Urothelium cell line (cell line): Measurements from ENCODE around the gene PRKRA.
"Not testable (repeated sequence)": the region's sequence is repeated elsewhere in the genome, so short reads cannot be mapped to it uniquely, and the experiment has no call there.

Experiments used
- DNase-seq: peaks from one replicate; pipeline ENCODE4 v3.0.0; 2011; ENCODE audit warnings: low spot score, mixed read lengths
- FAIRE-seq: peaks from 2 replicates; lab custom pipeline; 2011; peaks lifted over from hg19 to GRCh38; lab: Jason Lieb, UNC

PRKRA gene

GRCh38 chr2:178450774-178451525 is at the start of gene PRKRA, which contains the start of gene PJVK:
PRKRA (minus strand) TSS chr2:178451175; CDS start chr2:178451030, 145 bp downstream.
PJVK (plus strand) TSS chr2:178451378; CDS start chr2:178453410, 2,032 bp downstream.
- peak; percentile 87 for FAIRE-seq
- peak; percentile 98 for DNase-seq

GRCh38 chr2:178499640-178500039 is 48.7 kb upstream of the PRKRA start:
- DNase-seq: no peak
- FAIRE-seq: no peak

- DNase-seq (no peak), FAIRE-seq (no peak)
Observed at GRCh38 chr2:178498137-178498536, 47.2 kb upstream of the PRKRA start.

- no peak for DNase-seq
- FAIRE-seq: no peak
Observed at GRCh38 chr2:178496049-178496448, 45.1 kb upstream of the PRKRA start.

- FAIRE-seq: no peak
- DNase-seq: no peak
Observed at GRCh38 chr2:178491612-178492011, 40.6 kb upstream of the PRKRA start.

- no peak for DNase-seq
- FAIRE-seq: no peak
Observed at GRCh38 chr2:178485356-178485755, 34.4 kb upstream of the PRKRA start.

- FAIRE-seq (no peak), DNase-seq (no peak)
Observed at GRCh38 chr2:178484245-178485041, 33.5 kb upstream of the PRKRA start.

- DNase-seq (no peak), FAIRE-seq (no peak)
Observed at GRCh38 chr2:178482437-178482836, 31.5 kb upstream of the PRKRA start.

GRCh38 chr2:178480227-178481181 is 29.5 kb upstream of the PRKRA start, which contains the start of gene PLEKHA3:
PLEKHA3 (plus strand) TSS chr2:178480457; CDS start chr2:178480870, 413 bp downstream.
- DNase-seq (peak; percentile 96), FAIRE-seq (peak; percentile 65)

- FAIRE-seq (no peak), DNase-seq (no peak)
Observed at GRCh38 chr2:178479758-178480226, 28.8 kb upstream of the PRKRA start.

GRCh38 chr2:178479275-178479616 is 28.3 kb upstream of the PRKRA start:
- no peak for FAIRE-seq

GRCh38 chr2:178478439-178479274 is 27.7 kb upstream of the PRKRA start, which contains the start of gene FKBP7:
FKBP7 (minus strand) TSS chr2:178478600; CDS start chr2:178478499, 101 bp downstream.
- no peak for FAIRE-seq
- DNase-seq: peak; percentile 83

More at GRCh38 chr2:178479275-178479616, 28.3 kb upstream of the PRKRA start:
- DNase-seq: no peak

GRCh38 chr2:178478130-178478438 is 27.1 kb upstream of the PRKRA start:
- no peak for FAIRE-seq

GRCh38 chr2:178477443-178478129 is 26.6 kb upstream of the PRKRA start:
- DNase-seq (no peak), FAIRE-seq (no peak)

More at GRCh38 chr2:178478130-178478438, 27.1 kb upstream of the PRKRA start:
- DNase-seq: peak; percentile 11

- no peak for FAIRE-seq
- DNase-seq: no peak
Observed at GRCh38 chr2:178476477-178476876, 25.5 kb upstream of the PRKRA start.

GRCh38 chr2:178474560-178474959 is 23.6 kb upstream of the PRKRA start:
- FAIRE-seq: no peak
- no peak for DNase-seq

- no peak for DNase-seq
- FAIRE-seq: no peak
Observed at GRCh38 chr2:178473931-178474330, 23.0 kb upstream of the PRKRA start.

- DNase-seq (no peak), FAIRE-seq (no peak)
Observed at GRCh38 chr2:178473373-178473772, 22.4 kb upstream of the PRKRA start.

- DNase-seq, FAIRE-seq: not testable (repeated sequence)
Observed at GRCh38 chr2:178471313-178471712, 20.3 kb upstream of the PRKRA start.
